M059J (cell line): ENCODE results near the gene PTPRN2. TPM values are rescaled to one million over a fixed set of nuclear protein-coding genes. Genes with fewer than 3 reads are reported as not detected.
"Not testable (repeated sequence)": the region's sequence is repeated elsewhere in the genome, so short reads cannot be mapped to it uniquely, and the experiment has no call there.

Experiments used
- DNase-seq: peaks from one replicate; pipeline ENCODE4 v3.0.0-alpha.2; 2012; ENCODE audit warnings: low read depth
- total RNA-seq: library from RNA; depleted of rRNA; stranded (reverse); fragments of >200 nt; shearing (Covaris generic); gene quantifications from 2 replicates; pipeline ENCODE4 v1.2.3, GENCODE V29; 2014

Gene PTPRN2
- total RNA-seq, 1 experiment from 2014 or later: 2.3 TPM

DNA sequence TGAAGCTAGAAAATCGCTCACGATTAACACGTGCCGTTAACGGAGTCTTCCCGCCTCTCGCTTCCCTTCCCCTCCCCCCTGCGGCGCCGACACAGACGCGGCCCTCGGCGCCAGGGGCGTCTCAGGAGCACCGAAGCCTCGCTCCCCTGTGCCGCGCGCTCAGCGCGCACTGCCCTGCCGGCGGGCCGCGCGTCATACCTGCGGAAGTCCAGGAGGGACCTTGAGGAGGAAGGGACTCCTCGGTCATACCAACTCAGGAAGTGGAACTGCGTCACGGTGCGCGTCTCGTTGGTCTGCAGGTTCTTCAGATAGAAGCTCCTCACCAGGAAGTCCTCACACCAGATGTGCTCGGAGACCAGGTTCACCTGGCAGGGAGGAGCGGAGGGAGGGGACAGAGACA is 1011.2 kb downstream of the PTPRN2 start:
- DNase-seq: no peak

DNA sequence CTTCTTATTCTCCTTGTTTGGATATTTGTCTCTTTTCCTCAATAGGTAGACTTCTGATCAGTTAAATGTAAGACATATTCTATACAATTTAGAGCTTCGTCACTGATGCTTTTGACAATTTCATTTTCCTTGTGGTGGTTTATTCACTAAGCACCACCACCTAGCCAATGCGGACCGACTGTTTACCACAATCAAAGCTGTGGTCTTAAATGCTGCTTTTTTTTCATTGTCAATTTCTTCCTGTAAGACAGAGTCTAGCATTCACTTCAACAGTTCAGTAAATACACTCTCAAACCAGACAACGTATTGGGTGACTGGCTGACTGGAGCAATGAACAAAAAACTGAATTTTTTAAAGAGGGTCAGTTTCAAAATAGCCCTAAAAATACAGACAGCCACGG is 1011.8 kb downstream of the PTPRN2 start:
- DNase-seq: no peak

DNA sequence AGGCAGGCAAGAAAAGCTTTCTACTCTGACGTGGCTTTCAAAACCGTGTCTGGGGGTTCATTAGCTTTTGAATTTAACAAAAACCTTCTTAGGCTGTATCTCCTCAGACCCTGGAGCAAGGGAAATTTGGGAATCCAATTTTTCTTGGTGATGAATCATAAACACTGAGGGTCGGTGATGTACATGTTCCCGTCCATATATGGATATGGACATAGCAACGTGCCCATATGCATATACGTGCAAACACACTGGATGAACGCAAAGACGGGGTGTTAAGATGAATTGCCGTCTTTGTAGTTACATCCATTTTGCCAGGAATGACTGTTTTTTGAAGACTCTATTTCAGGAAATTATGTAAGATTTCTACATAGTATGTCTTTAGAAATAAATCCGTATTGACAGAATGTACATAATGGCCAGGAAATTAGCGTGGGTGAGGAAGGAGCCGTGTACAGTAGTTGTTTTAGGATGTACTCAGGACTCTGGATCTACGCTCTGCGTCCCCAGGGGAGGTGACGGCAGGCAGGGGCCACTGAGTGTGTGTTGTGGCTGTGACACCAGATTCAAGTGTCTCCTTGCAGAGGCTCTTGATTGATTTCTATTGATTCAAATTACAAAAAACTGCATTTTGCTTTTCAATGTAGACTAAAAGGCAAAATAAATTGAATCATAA is 1012.6 kb downstream of the PTPRN2 start:
- DNase-seq: no peak

DNA sequence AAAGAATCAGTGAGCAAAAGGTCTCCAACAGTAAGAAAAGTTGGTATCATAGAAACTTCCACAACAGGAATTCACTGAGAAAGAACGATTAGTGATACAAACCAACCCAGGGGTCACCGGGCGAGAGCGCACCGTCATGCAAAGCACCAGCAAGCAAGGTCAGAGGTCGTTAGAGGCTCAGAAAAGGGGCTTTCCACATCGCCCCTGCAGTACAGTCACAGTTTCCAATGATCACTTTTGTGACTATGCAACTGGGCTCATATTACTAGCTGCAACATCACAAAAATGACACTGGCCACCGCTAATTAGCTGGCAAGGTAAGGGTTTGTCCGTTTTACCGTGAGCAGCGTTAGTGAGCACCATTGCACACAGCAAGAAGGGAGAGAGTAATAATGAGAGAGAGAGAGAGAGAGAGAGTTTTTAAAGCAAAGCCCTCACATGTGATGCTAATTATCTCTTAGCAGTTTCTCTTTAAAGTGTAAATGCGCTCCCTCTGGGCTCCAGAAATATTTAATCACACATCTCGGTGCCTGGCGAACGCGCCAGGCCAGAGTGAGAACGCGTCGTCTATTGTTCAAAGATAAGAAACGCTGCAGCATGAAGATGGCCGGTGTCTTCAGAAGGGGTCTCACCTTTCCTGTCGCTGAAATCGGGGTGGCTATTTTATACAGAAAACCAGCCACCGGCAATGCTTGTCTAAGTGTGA is 1013.4 kb downstream of the PTPRN2 start:
- no peak for DNase-seq

DNA sequence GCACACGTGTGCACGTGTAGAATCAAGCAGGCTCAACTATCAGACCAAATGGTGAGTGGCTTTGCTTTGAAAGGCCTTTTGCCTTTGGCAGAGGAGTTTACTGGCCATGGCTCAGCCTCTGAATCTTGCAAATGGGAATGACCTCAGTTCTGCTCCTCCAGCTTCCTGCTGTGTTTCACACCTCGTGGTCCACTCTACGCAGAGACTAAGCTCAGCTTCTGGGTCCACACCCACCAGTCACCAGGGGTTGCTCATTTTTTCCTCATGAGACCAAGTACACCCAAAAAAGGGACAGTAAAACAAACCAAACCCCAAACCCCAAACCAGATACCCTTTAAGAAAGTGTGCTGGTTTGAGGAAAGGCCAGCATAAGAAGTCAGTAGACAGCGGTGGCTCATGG is 1014.4 kb downstream of the PTPRN2 start:
- DNase-seq: no peak

DNA sequence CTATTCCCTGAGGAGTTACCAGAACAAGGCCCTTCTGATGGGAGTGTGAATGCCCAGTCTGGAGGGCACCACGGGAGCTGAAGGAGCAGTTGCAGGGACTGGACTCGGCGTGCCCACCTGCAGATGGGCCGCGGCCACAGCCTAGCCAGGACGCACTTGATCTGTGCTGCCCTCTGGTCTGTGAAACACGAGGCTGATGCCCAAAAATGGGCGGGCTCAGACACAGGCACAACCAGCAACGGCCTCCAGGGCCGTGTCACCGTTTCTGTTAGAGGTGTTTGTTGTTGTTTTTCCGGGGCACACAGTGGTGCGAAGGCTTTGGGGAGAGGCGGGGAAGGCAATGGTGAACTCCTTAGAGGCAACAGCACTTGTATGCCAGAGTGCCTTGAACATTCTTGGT is 1015.0 kb downstream of the PTPRN2 start:
- no peak for DNase-seq

DNA sequence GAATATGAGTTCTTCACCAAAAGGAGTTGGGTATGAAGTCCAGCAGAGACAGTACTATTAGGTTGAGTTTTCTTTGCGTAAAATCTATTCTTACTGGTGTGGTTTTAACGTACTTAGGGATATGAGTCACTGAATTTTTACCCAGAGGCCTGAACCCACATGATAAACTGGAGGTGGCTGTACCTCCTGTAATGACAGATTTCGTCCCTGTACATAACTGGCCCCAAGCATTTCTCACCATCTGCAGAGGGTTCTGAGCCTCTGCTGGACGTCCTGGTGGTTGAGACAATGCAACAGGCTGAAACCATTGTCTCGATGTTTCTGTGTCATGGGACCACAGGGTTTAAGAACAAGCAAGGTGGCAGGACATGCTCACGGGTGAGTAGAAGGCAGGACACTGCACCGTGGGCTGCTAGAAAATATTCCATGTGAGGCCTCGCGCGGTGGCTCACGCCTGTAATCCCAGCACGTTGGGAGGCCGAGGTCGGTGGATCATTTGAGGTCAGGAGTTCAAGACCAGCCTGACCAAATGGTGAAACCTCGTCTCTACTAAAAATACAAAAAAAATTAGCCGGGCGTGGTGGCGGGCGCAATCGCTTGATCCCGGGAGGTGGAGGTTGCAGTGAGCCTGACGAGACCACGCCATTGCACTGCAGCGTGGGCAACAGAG is 1017.0 kb downstream of the PTPRN2 start:
- peak; percentile 80 for DNase-seq

DNA sequence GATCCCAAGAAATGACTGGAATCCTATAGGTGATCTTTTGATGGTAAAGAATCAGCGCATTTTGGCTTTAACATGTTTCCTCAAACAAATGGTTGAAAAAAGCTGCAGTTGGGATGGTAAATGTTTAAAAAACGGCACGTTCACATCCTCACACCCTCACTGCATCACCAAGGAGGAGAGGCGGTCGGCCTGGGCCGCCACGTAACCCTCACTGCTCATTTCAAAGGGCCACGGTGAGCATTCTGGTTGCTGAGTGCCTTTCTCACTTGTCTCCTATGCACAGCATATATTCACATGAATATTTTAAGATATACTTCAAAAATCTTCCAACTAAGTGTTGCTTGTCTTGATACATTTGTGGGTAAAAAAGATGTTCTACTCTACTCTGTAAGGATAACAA is 1017.7 kb downstream of the PTPRN2 start:
- DNase-seq: no peak

DNA sequence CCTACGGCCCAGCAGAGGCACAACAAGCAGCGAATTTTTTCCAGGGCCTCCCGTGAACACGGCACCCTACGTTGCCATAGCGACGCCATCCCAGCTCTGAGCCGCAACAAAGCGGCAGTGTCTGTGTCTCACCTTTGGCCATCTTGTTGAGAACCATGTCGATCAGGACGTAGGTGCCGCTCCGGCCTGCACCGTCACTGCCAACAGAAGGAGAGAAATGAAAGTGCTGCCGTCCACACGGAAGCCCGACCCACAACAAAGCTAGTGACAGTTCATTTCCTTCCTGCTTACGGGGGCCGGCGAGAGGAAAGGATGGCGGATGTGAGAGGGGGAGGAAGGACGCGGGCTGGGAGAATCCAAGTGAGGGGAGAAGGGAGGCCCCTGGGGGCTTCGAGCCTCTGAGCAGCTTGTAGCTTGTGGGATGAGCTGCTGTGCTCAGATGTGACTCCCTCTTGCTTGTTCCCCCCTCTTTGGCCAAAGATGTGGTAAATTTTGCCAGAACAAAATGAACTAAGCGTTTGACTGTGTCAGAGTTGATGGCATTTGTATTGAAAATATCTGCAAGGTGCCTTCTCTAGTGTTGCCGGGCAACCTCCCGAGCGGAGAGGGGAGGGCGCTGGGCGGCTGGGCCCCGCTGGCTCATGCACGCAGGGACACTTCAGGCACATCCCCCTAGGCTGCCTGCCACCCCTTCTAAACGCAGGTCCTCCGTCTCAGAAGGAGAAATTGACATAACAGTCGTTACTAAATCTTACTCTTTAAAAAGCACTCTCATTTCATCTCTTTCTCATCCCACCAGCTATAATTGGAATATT is 1018.6 kb downstream of the PTPRN2 start:
- DNase-seq: peak; percentile 68

DNA sequence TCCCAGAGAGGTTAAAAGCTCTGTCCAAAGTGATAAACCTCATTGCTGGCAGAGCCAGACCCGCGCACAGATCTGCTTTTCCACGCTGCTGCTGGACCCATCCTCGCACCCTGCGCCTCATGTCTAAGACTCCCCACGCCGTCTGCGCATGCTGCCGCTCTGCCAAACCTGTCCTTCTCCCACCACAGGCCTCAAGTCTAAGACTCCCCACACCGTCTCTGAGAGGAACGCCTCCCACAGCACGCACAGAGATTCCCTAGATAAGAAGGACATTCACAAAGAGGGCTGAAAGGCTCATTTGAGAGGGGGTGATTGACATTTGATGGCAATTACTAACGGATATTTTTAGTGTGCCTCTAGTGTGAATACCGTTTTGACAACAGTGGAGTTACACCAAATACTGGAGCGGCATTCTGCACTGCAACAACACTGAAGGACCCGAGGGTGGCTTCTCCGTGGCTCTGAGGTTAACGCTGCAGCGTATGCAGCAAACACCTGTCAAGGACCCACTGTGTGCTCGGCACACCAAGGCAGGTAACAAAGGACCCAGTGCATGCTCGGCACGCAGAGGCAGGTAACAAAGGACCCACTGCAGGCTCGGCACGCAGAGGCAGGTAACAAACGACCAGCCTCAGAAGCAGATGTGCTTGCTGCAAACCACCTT is 1019.4 kb downstream of the PTPRN2 start:
- DNase-seq: no peak

DNA sequence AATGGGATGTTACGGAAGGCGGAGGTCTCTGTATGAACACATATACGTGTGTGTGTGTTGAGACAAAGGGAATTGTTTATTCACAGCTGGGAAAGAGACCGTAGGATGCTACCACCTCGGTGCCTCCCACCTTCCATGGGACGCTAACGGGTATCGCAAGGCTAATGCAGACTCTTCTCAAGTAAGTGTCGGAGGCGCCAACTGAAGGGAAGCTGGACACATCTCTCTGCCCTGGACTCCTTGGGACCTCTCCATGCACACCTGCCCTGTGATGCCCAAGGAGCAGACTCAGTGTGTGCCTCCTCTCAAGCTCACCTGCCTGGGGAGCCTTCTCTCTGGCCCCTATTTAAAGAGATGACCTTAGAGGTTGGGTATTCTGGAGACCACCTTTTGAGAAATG is 1020.0 kb downstream of the PTPRN2 start:
- DNase-seq: no peak

DNA sequence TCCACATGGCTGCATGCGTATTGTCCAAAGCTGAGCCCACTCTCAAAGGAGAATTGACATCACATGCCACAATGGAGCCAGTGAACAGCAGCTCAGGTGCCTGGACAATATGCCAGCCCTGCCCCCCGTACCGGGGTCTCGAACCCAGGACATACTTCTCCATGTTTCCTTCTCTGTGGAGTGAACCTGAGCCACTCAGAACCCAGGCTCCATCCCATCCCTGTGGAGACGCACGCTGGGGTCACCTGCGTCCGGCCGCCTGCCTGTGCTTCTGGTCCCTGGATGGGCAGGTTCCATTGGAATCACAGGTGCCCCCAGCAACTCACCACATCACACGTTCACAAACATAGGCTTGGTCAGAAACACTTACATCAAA is 1021.0 kb downstream of the PTPRN2 start:
- DNase-seq: no peak

DNA sequence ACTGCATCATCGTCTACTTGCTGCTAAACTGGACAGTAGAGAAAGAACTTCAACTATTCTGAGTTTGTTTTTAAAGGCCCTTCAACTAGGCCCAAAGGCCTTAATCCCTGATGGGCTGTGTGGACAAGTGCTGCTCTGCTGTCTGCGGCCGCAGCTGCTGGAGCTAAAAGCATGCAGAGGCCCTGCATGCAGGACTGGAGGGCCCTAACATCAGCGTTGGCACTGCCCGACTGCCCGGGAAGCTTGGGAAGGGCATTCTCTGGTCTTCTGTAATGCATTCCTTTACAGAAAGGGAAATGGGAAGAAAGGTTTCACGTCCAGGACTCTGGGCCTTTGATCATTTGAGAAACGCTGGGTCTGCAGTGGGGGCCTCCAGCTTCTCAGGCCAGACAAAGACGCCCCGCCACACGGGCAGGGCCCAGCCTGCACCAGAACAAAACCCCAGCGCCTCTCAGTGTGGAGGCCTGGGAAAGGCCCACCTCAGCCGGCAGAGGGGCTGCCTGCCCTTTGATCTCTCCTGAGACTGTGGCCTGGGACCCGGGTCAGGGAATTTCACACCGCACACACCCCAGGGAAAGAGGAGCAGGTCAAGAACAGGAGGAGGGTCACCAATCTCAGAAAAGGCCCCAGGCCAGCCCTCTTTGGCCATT is 1021.5 kb downstream of the PTPRN2 start:
- no peak for DNase-seq

DNA sequence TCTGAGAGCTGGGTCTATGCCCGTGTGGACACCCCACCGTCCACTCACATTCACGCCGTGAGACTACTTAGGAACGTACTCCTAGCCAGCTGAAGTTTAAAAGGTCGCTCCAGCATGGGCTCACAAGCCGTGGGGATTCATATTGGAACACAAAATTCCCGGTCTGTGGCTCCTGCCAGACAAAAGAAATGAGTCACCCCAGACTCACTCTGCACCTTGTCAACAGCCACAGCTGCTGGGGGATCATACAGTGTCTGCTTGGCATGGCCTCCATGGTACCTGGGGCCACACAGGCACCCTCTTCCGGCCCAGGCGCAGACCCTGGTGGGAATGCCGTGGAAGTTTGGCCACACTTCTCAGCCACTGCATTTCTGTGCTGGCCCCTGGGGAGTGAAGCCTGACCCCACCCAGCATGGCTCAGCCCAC is 1022.4 kb downstream of the PTPRN2 start:
- peak; percentile 79 for DNase-seq

DNA sequence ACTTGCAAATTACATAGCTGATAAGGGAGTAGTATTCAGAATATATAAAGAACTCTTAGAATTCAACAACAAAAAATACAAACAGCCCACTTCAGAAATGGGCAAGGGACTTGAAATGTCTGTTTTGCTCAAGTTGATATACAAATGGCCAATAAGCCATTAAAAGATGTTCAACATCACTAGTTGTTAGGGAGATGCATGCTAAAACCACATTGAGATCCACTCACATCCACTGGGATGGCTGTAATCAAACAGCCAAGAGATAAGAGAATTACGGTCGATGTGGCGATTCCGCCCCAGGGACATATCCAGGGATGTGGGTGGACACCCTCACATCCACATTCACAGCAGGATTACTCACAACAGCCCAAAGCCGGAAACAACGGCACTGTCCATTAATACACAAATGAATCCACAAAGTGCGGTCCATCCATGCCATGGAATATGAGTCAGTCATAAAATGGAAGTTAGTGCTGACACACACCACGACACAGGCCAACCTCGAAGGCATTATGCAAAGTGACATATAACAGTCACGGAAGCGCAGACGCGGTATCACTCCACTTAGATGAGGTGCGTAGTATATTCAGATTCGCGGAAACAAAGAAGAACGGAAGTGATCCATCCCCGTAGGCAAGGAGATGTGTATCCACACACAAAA is 1023.0 kb downstream of the PTPRN2 start:
- DNase-seq: peak; percentile 97

DNA sequence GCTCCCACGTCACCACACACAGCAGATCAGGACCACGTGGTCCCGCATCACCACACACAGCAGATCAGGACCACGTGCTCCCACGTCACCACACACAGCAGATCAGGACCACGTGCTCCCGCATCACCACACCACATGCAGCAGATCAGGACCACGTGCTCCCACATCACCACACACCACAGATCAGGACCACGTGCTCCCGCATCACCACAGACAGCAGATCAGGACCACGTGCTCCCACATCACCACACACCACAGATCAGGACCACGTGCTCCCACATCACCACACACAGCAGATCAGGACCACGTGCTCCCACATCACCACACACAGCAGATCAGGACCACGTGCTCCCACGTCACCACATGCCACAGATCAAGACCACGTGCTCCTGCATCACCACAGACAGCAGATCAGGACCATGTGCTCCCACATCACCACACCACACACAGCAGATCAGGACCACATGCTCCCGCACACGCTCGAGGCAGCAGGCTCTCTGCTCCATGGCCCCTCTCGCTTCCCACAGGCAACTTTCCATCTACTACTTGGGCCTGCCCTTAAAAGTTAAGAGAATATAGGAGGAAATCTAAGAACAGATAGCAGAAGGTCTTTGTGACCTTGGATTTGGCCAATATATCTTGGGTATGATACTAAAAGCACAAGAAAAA is 1024.0 kb downstream of the PTPRN2 start:
- not testable (repeated sequence) for DNase-seq

DNA sequence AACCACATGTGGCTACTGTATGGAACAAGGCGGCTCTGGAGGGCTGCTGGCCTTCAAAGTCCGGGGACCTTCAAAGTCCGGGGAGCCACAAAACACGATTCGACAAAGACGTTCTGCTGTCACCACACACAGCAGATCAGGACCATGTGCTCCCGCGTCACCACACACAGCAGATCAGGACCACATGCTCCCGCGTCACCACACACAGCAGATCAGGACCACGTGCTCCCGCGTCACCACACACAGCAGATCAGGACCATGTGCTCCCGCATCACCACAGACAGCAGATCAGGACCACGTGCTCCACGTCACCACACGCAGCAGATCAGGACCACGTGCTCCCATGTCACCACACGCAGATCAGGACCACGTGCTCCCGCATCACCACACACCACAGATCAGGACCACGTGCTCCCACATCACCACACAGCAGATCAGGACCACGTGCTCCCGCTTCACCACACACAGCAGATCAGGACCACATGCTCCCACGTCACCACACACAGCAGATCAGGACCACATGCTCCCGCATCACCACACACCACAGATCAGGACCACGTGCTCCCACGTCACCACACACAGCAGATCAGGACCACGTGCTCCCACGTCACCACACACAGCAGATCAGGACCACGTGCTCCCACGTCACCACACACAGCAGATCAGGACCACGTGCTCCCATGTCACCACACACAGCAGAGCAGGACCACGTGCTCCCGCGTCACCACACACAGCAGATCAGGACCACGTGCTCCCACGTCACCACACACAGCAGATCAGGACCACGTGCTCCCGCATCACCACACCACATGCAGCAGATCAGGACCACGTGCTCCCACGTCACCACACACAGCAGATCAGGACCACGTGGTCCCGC is 1024.9 kb downstream of the PTPRN2 start:
- DNase-seq: not testable (repeated sequence)

DNA sequence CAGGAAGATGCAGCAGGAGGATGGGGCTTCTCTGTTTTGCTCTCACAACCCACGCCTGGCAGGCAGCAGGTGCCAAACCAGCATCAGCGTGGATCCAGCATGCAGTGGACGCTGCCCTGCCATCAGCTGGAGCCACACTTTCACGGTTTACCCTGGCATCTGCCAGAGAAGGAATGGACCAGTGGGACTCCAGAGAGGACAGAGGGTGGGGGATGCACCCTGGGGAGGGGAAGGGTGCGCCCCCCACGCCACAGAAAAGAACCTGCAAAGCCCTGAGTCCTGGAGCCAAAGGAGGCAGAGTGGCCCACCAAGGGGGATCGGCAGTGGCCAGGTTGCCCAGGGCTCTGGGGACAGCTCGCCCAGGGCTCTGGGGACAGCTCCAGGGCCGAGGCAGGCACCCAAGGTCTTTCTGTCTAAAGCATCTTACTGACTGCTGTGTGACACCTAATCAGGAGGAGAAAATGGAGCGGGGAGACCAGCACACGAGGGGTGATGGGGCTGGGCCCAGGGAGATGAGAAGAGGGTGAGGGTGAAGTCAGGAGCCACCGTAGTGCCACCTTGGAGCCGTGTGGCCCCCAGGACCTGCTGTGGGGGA is 1025.7 kb downstream of the PTPRN2 start:
- DNase-seq: no peak

DNA sequence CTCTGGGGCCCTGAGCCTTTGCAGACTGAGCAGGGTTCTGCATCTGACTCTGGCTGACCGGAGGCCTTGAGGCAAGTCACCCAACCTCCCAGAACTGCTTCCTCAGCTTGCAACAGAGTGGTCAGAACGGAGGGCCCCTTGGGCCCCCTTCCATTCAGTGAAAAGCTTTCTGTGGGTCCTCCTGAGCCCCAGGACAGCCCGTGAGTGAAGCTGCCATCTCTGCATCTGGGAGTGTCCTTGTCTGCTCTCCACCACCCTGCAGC is 1026.2 kb downstream of the PTPRN2 start:
- no peak for DNase-seq
